Activated naive CD8-positive, alpha-beta T cell treated with anti-CD3 and anti-CD28 coated beads, Interleukin-2, amount 10 ng/mL, durations not matched to agents 7 days and 5 days (primary cell): ENCODE measurements around the gene ZFYVE28. TPM values are rescaled to one million over a fixed set of nuclear protein-coding genes. Genes with fewer than 3 reads are reported as not detected.

Experiments
- ATAC-seq: fragments of 150-1000 bp; cut with Tn5 transposase; one replicate; pipeline ENCODE4 v1.10.0; 2021; ENCODE audit warnings: low read depth, moderate library complexity
- POLR2A ChIA-PET: fragments of 350-600 bp; sonication (Branson Sonifier 250); formaldehyde crosslinking; loops from one replicate; lab custom pipeline; 2021; ENCODE audit warnings: antibody characterized with exemption; lab: Charles Lee
- DNase-seq: peaks from one replicate; pipeline ENCODE4 v3.0.0; 2021
- H3K27ac Mint-ChIP-seq: one replicate; pipeline ENCODE4 v1.8.0; 2022; ENCODE audit warnings: mild to moderate bottlenecking, mixed read lengths
- H3K27me3 Mint-ChIP-seq: one replicate; pipeline ENCODE4 v1.8.0; 2022; ENCODE audit warnings: mild to moderate bottlenecking, moderate library complexity, mixed read lengths
- H3K36me3 Mint-ChIP-seq: one replicate; pipeline ENCODE4 v1.8.0; 2021; ENCODE audit warnings: mild to moderate bottlenecking, mixed read lengths
- H3K4me1 Mint-ChIP-seq: one replicate; pipeline ENCODE4 v1.8.0; 2021; ENCODE audit warnings: mixed read lengths
- H3K4me3 Mint-ChIP-seq: one replicate; pipeline ENCODE4 v1.8.0; 2022; ENCODE audit warnings: mild to moderate bottlenecking, moderate library complexity, mixed read lengths
- H3K9me3 Mint-ChIP-seq: one replicate; pipeline ENCODE4 v1.8.0; 2021; ENCODE audit warnings: mixed read lengths
- total RNA-seq, 2 experiments: library from RNA; stranded (reverse); gene quantifications; one replicate each; pipeline ENCODE4 v1.2.3, GENCODE V29; 2021

The ZFYVE28 gene
- total RNA-seq, 2 experiments from 2014 or later, result 16.1 to 17.7 TPM

DNA sequence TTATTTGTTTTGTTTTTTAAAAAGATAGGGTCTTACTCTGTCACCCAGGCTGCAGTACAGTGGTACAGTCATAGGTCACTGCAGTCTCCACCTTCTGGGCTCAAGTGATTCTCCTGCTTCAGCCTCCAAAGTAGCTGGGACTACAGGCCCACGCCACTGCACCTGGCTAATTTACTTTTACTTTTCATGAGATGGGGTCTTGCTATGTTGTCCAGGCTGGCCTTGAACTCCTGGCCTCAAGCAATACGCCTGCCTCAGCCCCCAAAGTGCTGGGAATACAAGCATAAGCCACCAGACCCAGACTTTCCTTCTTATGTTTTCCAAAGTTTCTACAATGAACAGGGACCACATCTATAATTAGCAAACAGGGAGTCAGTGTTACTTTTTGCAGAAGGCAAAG is 118.7 kb downstream of the ZFYVE28 start:
- Mint-ChIP-seq H3K4me1 (peaks cover 19% of the 10 kb centered on the region), H3K27me3 (peaks cover 13% of the 10 kb centered on the region), H3K9me3 (peaks cover 2% of the 10 kb centered on the region), H3K4me3 (no peak overlapping the region), H3K36me3 (peaks cover 2% of the 10 kb centered on the region), H3K27ac (no peak overlapping the region)
- DNase-seq (no peak), ATAC-seq (no peak)
- POLR2A ChIA-PET, result no interaction called here

DNA sequence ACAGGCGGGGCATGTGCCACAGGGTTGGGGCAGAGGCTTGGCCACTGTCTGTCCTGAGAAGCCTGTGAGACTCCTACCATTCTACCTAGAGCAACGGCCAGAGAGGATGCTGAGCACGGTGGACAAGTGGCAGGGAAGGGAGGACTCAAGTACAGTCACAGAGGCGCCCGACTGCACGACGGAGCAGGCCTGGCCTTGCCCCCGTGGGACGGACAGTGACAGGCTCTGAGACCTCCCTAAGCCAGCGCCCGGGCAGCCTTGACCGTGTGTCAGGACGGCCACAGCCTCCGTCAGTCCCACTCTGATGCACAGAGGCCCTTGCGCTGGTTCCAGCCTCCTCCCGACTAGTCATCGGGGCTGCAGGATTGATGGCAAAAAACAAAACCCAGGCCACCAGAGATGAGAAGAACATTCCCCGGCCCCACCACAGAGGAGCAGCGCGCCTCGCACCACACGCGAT is 119.9 kb downstream of the ZFYVE28 start:
- DNase-seq (no peak), ATAC-seq (no peak)
- POLR2A ChIA-PET, result no interaction called here
- H3K4me1 Mint-ChIP-seq, result peaks cover 25% of the 10 kb centered on the region
- H3K9me3 Mint-ChIP-seq, result peaks cover 2% of the 10 kb centered on the region
- H3K36me3 Mint-ChIP-seq, result peaks cover 6% of the 10 kb centered on the region
- H3K4me3 Mint-ChIP-seq, result no peak overlapping the region
- H3K27ac Mint-ChIP-seq, result no peak overlapping the region
- peaks cover 13% of the 10 kb centered on the region for H3K27me3 Mint-ChIP-seq

DNA sequence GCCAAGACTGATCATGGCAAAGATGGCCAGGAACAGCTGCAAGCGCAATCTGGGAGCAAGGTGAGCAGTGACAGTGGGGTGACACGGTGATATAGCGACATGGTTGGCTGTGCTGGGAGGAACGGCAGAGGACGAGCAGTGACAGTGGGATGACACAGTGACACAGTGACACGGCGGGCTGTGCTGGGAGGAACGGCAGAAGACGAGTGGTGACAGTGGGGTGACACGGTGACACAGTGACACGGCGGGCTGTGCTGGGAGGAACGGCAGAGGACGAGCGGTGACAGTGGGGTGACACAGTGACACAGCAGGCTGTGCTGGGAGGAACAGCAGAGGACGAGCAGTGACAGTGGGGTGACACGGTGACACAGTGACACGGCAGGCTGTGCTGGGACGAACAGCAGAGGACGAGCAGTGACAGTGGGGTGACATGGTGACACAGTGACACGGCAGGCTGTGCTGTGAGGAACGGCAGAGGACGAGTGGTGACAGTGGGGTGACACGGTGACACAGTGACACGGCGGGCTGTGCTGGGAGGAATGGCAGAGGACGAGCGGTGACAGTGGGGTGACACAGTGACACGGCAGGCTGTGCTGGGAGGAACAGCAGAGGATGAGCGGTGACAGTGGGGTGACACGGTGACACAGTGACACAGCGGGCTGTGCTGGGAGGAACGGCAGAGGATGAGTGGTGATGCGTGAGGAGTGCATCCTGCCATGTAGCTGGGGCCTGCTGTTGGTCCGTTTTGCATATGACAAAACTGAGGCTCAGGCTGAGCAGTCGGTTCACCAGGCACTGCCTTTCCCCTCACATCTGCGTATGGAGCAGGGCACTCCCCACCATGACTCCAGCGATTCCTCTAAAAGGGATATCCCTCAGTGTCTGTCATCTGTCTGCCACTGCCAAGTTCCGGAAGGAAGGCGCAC is 120.6 kb downstream of the ZFYVE28 start:
- H3K4me1 Mint-ChIP-seq, result peaks cover 25% of the 10 kb centered on the region
- DNase-seq (peak; percentile 31), ATAC-seq (no peak)
- peak overlapping the region; percentile 7 for H3K27ac Mint-ChIP-seq
- H3K9me3 Mint-ChIP-seq, result peaks cover 2% of the 10 kb centered on the region
- peaks cover 13% of the 10 kb centered on the region for H3K27me3 Mint-ChIP-seq
- peak overlapping the region; percentile 9 for H3K4me3 Mint-ChIP-seq
- POLR2A ChIA-PET, result no interaction called here
- H3K36me3 Mint-ChIP-seq, result peaks cover 6% of the 10 kb centered on the region

GRCh38 chr4:2296631-2297601 is 121.5 kb downstream of the ZFYVE28 start:
- no peak for DNase-seq
- Mint-ChIP-seq H3K27ac (peak overlapping the region; percentile 7), H3K36me3 (peaks cover 6% of the 10 kb centered on the region), H3K27me3 (peaks cover 13% of the 10 kb centered on the region), H3K4me3 (no peak overlapping the region), H3K9me3 (peaks cover 2% of the 10 kb centered on the region), H3K4me1 (peaks cover 26% of the 10 kb centered on the region)
- ATAC-seq, result peak; percentile 58
- POLR2A ChIA-PET, result no interaction called here

DNA sequence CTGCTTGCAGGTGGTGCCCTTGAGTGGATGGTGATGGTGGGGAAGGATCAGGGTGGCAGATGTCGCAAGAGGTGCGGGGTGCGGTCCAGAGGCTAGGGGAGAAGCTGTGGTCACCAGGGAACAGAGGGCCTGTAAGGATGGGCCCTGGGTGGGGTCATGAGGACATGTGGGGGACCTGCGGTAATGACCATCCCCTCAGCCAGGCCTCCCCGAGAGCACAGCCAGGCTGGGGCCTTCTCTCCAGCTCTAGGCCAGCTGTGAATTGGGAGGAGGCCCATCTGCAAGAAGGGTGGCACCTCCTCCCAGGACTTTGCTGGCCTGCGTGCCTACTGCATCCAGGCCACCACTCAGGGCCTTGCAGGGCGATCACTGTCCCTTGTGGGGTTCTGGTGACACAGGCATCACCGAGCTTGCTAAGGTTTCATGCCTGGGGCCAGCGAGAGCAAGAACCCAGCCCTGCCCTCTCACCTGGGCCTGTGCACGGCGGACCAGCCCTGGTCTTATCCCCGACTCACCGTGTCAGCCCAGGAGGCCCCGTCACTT is 122.5 kb downstream of the ZFYVE28 start:
- no peak for DNase-seq
- no peak for ATAC-seq
- Mint-ChIP-seq H3K4me1 (peaks cover 30% of the 10 kb centered on the region), H3K9me3 (peaks cover 2% of the 10 kb centered on the region), H3K4me3 (peak overlapping the region; percentile 1), H3K27ac (peak overlapping the region; percentile 71), H3K36me3 (peaks cover 6% of the 10 kb centered on the region), H3K27me3 (peaks cover 13% of the 10 kb centered on the region)
- POLR2A ChIA-PET, result no interaction called here

GRCh38 chr4:2295500-2295899 is 122.9 kb downstream of the ZFYVE28 start:
- ATAC-seq, result no peak
- H3K36me3 Mint-ChIP-seq, result peaks cover 6% of the 10 kb centered on the region
- peak; percentile 30 for DNase-seq
- POLR2A ChIA-PET, result no interaction called here
- peaks cover 13% of the 10 kb centered on the region for H3K27me3 Mint-ChIP-seq
- H3K9me3 Mint-ChIP-seq, result peaks cover 2% of the 10 kb centered on the region
- peak overlapping the region; percentile 71 for H3K27ac Mint-ChIP-seq
- H3K4me3 Mint-ChIP-seq, result peak overlapping the region; percentile 1
- peaks cover 34% of the 10 kb centered on the region for H3K4me1 Mint-ChIP-seq

GRCh38 chr4:2292646-2293108 is 125.8 kb downstream of the ZFYVE28 start:
- no peak overlapping the region for H3K27ac Mint-ChIP-seq
- H3K4me1 Mint-ChIP-seq, result peaks cover 32% of the 10 kb centered on the region
- no peak overlapping the region for H3K4me3 Mint-ChIP-seq
- DNase-seq (no peak), ATAC-seq (no peak)
- peaks cover 3% of the 10 kb centered on the region for H3K27me3 Mint-ChIP-seq
- no peaks in the 10 kb centered on the region for H3K9me3 Mint-ChIP-seq
- POLR2A ChIA-PET, result interaction anchor here (0.7 kb wide), 1 partner anchor 9 kb away, joined by 3 read pairs; no protein-coding TSS in a partner anchor
- peaks cover 6% of the 10 kb centered on the region for H3K36me3 Mint-ChIP-seq

- H3K27ac Mint-ChIP-seq, result no peak overlapping the region
- no peaks in the 10 kb centered on the region for H3K27me3 Mint-ChIP-seq
- POLR2A ChIA-PET, result interaction anchor here (1.6 to 1.9 kb wide), 3 partner anchors 10 to 50 kb away, joined by 6 to 12 read pairs (median 9); partner anchors contain the start of genes HAUS3, MXD4 and POLN
- peaks cover 6% of the 10 kb centered on the region for H3K36me3 Mint-ChIP-seq
- H3K4me3 Mint-ChIP-seq, result no peak overlapping the region
- H3K9me3 Mint-ChIP-seq, result no peaks in the 10 kb centered on the region
- DNase-seq (no peak), ATAC-seq (no peak)
- H3K4me1 Mint-ChIP-seq, result peaks cover 29% of the 10 kb centered on the region
These were observed 126.5 kb downstream of the ZFYVE28 start for GRCh38 chr4:2291705-2292645.

GRCh38 chr4:2290974-2291704 is 127.3 kb downstream of the ZFYVE28 start:
- Mint-ChIP-seq H3K4me1 (peaks cover 25% of the 10 kb centered on the region), H3K36me3 (peaks cover 6% of the 10 kb centered on the region), H3K4me3 (peak overlapping the region; percentile 77), H3K27ac (peak overlapping the region; percentile 84), H3K9me3 (no peaks in the 10 kb centered on the region), H3K27me3 (no peaks in the 10 kb centered on the region)
- peak; percentile 74 for DNase-seq
- POLR2A ChIA-PET, result interaction anchor here (0.6 to 1.9 kb wide), 7 partner anchors 9 to 242 kb away, joined by 3 to 13 read pairs (median 6); partner anchors contain the start of genes HAUS3, MXD4 and POLN
- ATAC-seq, result peak; percentile 95

- POLR2A ChIA-PET, result interaction anchor here (1.3 to 1.9 kb wide), 6 partner anchors 9 to 122 kb away, joined by 3 to 13 read pairs (median 8); partner anchors contain the start of genes HAUS3, MXD4 and POLN
- H3K4me3 Mint-ChIP-seq, result peak overlapping the region; percentile 77
These were observed 128.0 kb downstream of the ZFYVE28 start for GRCh38 chr4:2290488-2290887.

GRCh38 chr4:2289955-2290333 is 128.5 kb downstream of the ZFYVE28 start:
- peak overlapping the region; percentile 63 for H3K27ac Mint-ChIP-seq

More at GRCh38 chr4:2290488-2290887, 128.0 kb downstream of the ZFYVE28 start:
- H3K9me3 Mint-ChIP-seq, result no peaks in the 10 kb centered on the region
- H3K36me3 Mint-ChIP-seq, result peaks cover 4% of the 10 kb centered on the region
- H3K27ac Mint-ChIP-seq, result peak overlapping the region; percentile 84
- ATAC-seq (no peak), DNase-seq (peak; percentile 37)
- no peaks in the 10 kb centered on the region for H3K27me3 Mint-ChIP-seq
- peaks cover 24% of the 10 kb centered on the region for H3K4me1 Mint-ChIP-seq

More at GRCh38 chr4:2289955-2290333, 128.5 kb downstream of the ZFYVE28 start:
- DNase-seq (peak; percentile 26), ATAC-seq (no peak)
- Mint-ChIP-seq H3K4me3 (no peak overlapping the region), H3K9me3 (no peaks in the 10 kb centered on the region), H3K27me3 (no peaks in the 10 kb centered on the region), H3K4me1 (peaks cover 22% of the 10 kb centered on the region), H3K36me3 (peaks cover 3% of the 10 kb centered on the region)
- POLR2A ChIA-PET, result interaction anchor here (1.3 to 1.9 kb wide), 5 partner anchors 25 to 123 kb away, joined by 3 to 13 read pairs (median 6); partner anchors contain the start of genes HAUS3, MXD4 and POLN
